ENCODE data around the gene EIF4E1B. TPM values are rescaled to one million over a fixed set of nuclear protein-coding genes. Genes with fewer than 3 reads are reported as not detected.

Gene EIF4E1B
- total RNA-seq, 1 donor from 2014 or later = not detected

- intact Hi-C loops (cut with micrococcal nuclease) = no loop called here
- H3K27me3 Mint-ChIP-seq (ENCODE audit: insufficient read depth) = peaks cover 47% of the 10 kb centered on the region
These were observed 6.0 kb downstream of the EIF4E1B start for GRCh38 chr5:176636426-176636825.

GRCh38 chr5:176637556-176637955, 7.1 kb downstream of the EIF4E1B start:
- Mint-ChIP-seq H3K9me3 (no peaks in the 10 kb centered on the region), H3K27ac (no peak overlapping the region), H3K27me3 (ENCODE audit: insufficient read depth) (peaks cover 37% of the 10 kb centered on the region), H3K4me1 (ENCODE audit: low read depth) (peaks cover 8% of the 10 kb centered on the region), H3K4me3 (no peak overlapping the region), H3K36me3 (ENCODE audit: low read depth) (no peaks in the 10 kb centered on the region)
- intact Hi-C loops (cut with micrococcal nuclease) = no loop called here
- DNase-seq (ENCODE audit: low spot score) = no peak

More at GRCh38 chr5:176636426-176636825, 6.0 kb downstream of the EIF4E1B start:
- Mint-ChIP-seq H3K4me1 (ENCODE audit: low read depth) (peaks cover 8% of the 10 kb centered on the region), H3K27ac (no peak overlapping the region), H3K36me3 (ENCODE audit: low read depth) (no peaks in the 10 kb centered on the region), H3K9me3 (no peaks in the 10 kb centered on the region), H3K4me3 (no peak overlapping the region)
- no peak for DNase-seq (ENCODE audit: low spot score)

GRCh38 chr5:176638437-176638836, 8.0 kb downstream of the EIF4E1B start:
- Mint-ChIP-seq H3K4me1 (ENCODE audit: low read depth) (peaks cover 7% of the 10 kb centered on the region), H3K36me3 (ENCODE audit: low read depth) (no peaks in the 10 kb centered on the region), H3K27me3 (ENCODE audit: insufficient read depth) (peaks cover 32% of the 10 kb centered on the region), H3K27ac (no peak overlapping the region), H3K4me3 (no peak overlapping the region), H3K9me3 (no peaks in the 10 kb centered on the region)
- intact Hi-C loops (cut with micrococcal nuclease) = no loop called here
- no peak for DNase-seq (ENCODE audit: low spot score)

- peaks cover 24% of the 10 kb centered on the region for H3K27me3 Mint-ChIP-seq (ENCODE audit: insufficient read depth)
- no peaks in the 10 kb centered on the region for H3K4me1 Mint-ChIP-seq (ENCODE audit: low read depth)
- no peaks in the 10 kb centered on the region for H3K9me3 Mint-ChIP-seq
- DNase-seq (ENCODE audit: low spot score) = no peak
- no peak overlapping the region for H3K27ac Mint-ChIP-seq
- intact Hi-C loops (cut with micrococcal nuclease) = no loop called here
- no peaks in the 10 kb centered on the region for H3K36me3 Mint-ChIP-seq (ENCODE audit: low read depth)
- H3K4me3 Mint-ChIP-seq = no peak overlapping the region
These were observed 8.7 kb downstream of the EIF4E1B start for GRCh38 chr5:176639208-176639607.

- intact Hi-C loops (cut with micrococcal nuclease) = no loop called here
- Mint-ChIP-seq H3K36me3 (ENCODE audit: low read depth) (no peaks in the 10 kb centered on the region), H3K4me1 (ENCODE audit: low read depth) (no peaks in the 10 kb centered on the region), H3K4me3 (no peak overlapping the region), H3K27ac (no peak overlapping the region), H3K27me3 (ENCODE audit: insufficient read depth) (peaks cover 18% of the 10 kb centered on the region), H3K9me3 (no peaks in the 10 kb centered on the region)
- DNase-seq (ENCODE audit: low spot score) = no peak
These were observed 9.5 kb downstream of the EIF4E1B start for GRCh38 chr5:176639981-176640380.

GRCh38 chr5:176640616-176641015, 10.1 kb downstream of the EIF4E1B start:
- no peak overlapping the region for H3K4me3 Mint-ChIP-seq
- no peak overlapping the region for H3K27ac Mint-ChIP-seq
- no peaks in the 10 kb centered on the region for H3K36me3 Mint-ChIP-seq (ENCODE audit: low read depth)
- DNase-seq (ENCODE audit: low spot score) = no peak
- H3K9me3 Mint-ChIP-seq = no peaks in the 10 kb centered on the region
- peaks cover 18% of the 10 kb centered on the region for H3K27me3 Mint-ChIP-seq (ENCODE audit: insufficient read depth)
- H3K4me1 Mint-ChIP-seq (ENCODE audit: low read depth) = no peaks in the 10 kb centered on the region
- intact Hi-C loops (cut with micrococcal nuclease) = no loop called here

- intact Hi-C loops (cut with micrococcal nuclease) = no loop called here
- Mint-ChIP-seq H3K4me3 (no peak overlapping the region), H3K27me3 (ENCODE audit: insufficient read depth) (peaks cover 5% of the 10 kb centered on the region), H3K9me3 (no peaks in the 10 kb centered on the region), H3K36me3 (ENCODE audit: low read depth) (no peaks in the 10 kb centered on the region), H3K4me1 (ENCODE audit: low read depth) (peaks cover 13% of the 10 kb centered on the region), H3K27ac (no peak overlapping the region)
- no peak for DNase-seq (ENCODE audit: low spot score)
These were observed 12.4 kb downstream of the EIF4E1B start for GRCh38 chr5:176642675-176643490.

- no peak overlapping the region for H3K27ac Mint-ChIP-seq
- H3K27me3 Mint-ChIP-seq (ENCODE audit: insufficient read depth) = no peaks in the 10 kb centered on the region
- DNase-seq (ENCODE audit: low spot score) = no peak
- H3K9me3 Mint-ChIP-seq = no peaks in the 10 kb centered on the region
- no peak overlapping the region for H3K4me3 Mint-ChIP-seq
- peaks cover 18% of the 10 kb centered on the region for H3K4me1 Mint-ChIP-seq (ENCODE audit: low read depth)
- intact Hi-C loops (cut with micrococcal nuclease) = no loop called here
- H3K36me3 Mint-ChIP-seq (ENCODE audit: low read depth) = peaks cover under 1% of the 10 kb centered on the region
These were observed 13.2 kb downstream of the EIF4E1B start for GRCh38 chr5:176643491-176644219.

- no peaks in the 10 kb centered on the region for H3K9me3 Mint-ChIP-seq
- H3K36me3 Mint-ChIP-seq (ENCODE audit: low read depth) = peaks cover 6% of the 10 kb centered on the region
- DNase-seq (ENCODE audit: low spot score) = no peak
These were observed 13.8 kb downstream of the EIF4E1B start for GRCh38 chr5:176644294-176644693.

GRCh38 chr5:176644878-176645670, 14.6 kb downstream of the EIF4E1B start:
- Mint-ChIP-seq H3K4me1 (ENCODE audit: low read depth) (peaks cover 29% of the 10 kb centered on the region), H3K9me3 (no peaks in the 10 kb centered on the region), H3K27ac (no peak overlapping the region), H3K36me3 (ENCODE audit: low read depth) (peaks cover 8% of the 10 kb centered on the region), H3K27me3 (ENCODE audit: insufficient read depth) (no peaks in the 10 kb centered on the region), H3K4me3 (peak overlapping the region; percentile 5)
- intact Hi-C loops (cut with micrococcal nuclease) = loop anchor here (5.0 kb wide), 2 partner anchors 228 to 1507 kb away; partner anchors contain the start of genes CLTB and NHP2
- no peak for DNase-seq (ENCODE audit: low spot score)

More at GRCh38 chr5:176644294-176644693, 13.8 kb downstream of the EIF4E1B start:
- intact Hi-C loops (cut with micrococcal nuclease) = no loop called here
- no peak overlapping the region for H3K4me3 Mint-ChIP-seq
- peaks cover 24% of the 10 kb centered on the region for H3K4me1 Mint-ChIP-seq (ENCODE audit: low read depth)
- no peaks in the 10 kb centered on the region for H3K27me3 Mint-ChIP-seq (ENCODE audit: insufficient read depth)
- H3K27ac Mint-ChIP-seq = no peak overlapping the region

- DNase-seq (ENCODE audit: low spot score) = no peak
- Mint-ChIP-seq H3K4me1 (ENCODE audit: low read depth) (peaks cover 38% of the 10 kb centered on the region), H3K27me3 (ENCODE audit: insufficient read depth) (no peaks in the 10 kb centered on the region), H3K36me3 (ENCODE audit: low read depth) (peaks cover 13% of the 10 kb centered on the region), H3K9me3 (no peaks in the 10 kb centered on the region), H3K27ac (peak overlapping the region; percentile 93), H3K4me3 (peak overlapping the region; percentile 88)
- intact Hi-C loops (cut with micrococcal nuclease) = loop anchor here (2.0 to 5.0 kb wide), 5 partner anchors 71 to 1506 kb away; partner anchors contain the start of genes CLTB, NHP2 and UIMC1
These were observed 15.7 kb downstream of the EIF4E1B start for GRCh38 chr5:176646049-176646706.

GRCh38 chr5:176646707-176647029, 16.2 kb downstream of the EIF4E1B start:
- Mint-ChIP-seq H3K36me3 (ENCODE audit: low read depth) (peaks cover 13% of the 10 kb centered on the region), H3K4me1 (ENCODE audit: low read depth) (peaks cover 43% of the 10 kb centered on the region), H3K27ac (peak overlapping the region; percentile 93), H3K27me3 (ENCODE audit: insufficient read depth) (no peaks in the 10 kb centered on the region), H3K4me3 (peak overlapping the region; percentile 88), H3K9me3 (no peaks in the 10 kb centered on the region)
- intact Hi-C loops (cut with micrococcal nuclease) = loop anchor here (1.0 to 5.0 kb wide), 14 partner anchors 16 to 1506 kb away; partner anchors contain the start of genes CLTB, EIF4E1B, FAF2 and FGFR4
- no peak for DNase-seq (ENCODE audit: low spot score)
